ENCODE measurements around the gene RPL13A. TPM values are rescaled to one million over a fixed set of nuclear protein-coding genes. Genes with fewer than 3 reads are reported as not detected.

The RPL13A gene
- total RNA-seq, 1 donor from 2014 or later, result 3,026 TPM

DNA sequence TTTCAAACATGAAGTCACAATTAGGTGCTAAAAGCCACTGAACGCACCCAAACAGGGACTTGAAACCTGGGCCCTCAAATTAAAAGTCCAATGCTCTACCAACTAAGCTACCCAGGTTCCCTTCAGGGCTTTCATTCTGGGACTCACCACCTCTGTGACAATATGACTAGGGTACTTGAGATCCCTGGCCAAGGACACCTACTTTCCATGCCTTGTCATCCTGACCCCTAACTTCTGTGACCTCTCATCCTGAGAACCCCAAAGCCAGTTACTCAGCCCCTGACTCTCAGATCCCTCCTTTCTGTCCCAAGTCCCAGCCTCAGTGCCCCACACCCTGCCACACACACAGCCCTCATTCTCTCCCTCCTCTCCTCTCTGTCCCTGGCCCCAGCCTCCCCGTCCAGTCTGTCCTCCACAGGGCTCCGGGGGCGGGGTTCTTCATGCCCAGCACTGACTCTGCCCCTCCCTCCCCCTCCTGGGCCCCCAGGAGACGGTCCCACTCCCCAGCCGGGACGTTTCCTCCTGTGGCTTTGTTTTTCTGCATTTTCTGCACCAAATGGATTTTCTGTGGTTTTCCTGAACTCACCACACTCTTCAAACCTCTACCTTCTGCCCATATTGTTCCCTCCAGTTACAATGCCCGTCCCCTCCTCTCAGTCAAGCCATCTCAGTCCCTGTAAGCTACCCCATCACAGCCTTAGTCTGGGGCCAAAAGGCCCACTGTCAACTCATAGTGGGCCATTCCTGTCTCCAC is 47.4 kb downstream of the RPL13A start:
- Mint-ChIP-seq H3K27me3 (ENCODE audit: low read depth) (peaks cover 13% of the 10 kb centered on the region), H3K27ac (ENCODE audit: unreplicated experiment) (no peak overlapping the region), H3K36me3 (ENCODE audit: low read depth) (no peaks in the 10 kb centered on the region), H3K4me1 (peaks cover 17% of the 10 kb centered on the region), H3K4me3 (peak overlapping the region; percentile 85), H3K9me3 (no peaks in the 10 kb centered on the region)
- no peak for DNase-seq (ENCODE audit: low read depth, low spot score)
- TF ChIP-seq CTCF (conservative IDR thresholded peaks at IDR 0.05), result no peak

DNA sequence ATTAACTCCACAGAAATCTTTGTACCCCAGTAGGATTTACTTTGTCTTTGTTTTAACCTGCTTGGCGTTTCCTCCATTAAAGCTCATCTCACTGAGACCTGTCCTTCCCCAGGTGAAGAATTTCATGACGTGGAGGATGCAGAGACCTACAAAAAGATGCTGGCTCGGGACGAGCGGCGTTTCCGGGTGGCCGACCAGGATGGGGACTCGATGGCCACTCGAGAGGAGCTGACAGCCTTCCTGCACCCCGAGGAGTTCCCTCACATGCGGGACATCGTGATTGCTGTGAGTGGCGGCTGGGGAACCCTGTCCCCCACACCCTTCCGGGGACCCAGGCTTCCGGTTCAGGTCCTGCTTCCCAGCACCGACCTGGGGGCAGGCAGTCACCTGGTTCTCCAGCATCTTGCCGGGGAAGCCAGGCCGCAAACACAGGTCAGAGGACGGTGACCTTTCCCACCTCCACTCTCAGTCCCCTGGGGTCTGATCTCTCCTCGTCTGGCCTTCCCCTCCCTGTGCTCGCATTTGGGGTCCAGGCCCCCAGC is 49.6 kb downstream of the RPL13A start:
- no peaks in the 10 kb centered on the region for H3K9me3 Mint-ChIP-seq
- H3K27ac Mint-ChIP-seq (ENCODE audit: unreplicated experiment), result no peak overlapping the region
- peak overlapping the region; percentile 59 for H3K4me3 Mint-ChIP-seq

DNA sequence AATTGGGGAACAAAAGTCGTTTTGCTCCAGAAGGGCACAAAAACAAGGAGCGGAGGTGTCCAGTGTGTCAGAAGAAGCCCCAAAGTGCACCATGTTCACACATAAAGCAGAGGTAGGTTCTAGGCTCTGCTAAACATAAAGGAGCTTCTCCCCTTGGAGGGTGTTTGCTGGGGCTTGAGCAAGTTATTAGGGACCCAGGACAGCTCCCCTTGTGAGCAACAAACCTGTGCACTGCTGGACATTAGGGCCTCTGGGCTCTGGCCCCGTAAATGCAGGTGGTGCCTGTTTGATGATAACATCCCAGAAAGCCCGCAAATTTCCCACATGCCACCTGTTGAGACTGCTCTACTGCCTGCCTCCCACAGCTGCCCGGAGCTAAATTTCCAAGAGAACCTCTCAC is 51.2 kb downstream of the RPL13A start:
- Mint-ChIP-seq H3K36me3 (ENCODE audit: low read depth) (no peaks in the 10 kb centered on the region), H3K27ac (ENCODE audit: unreplicated experiment) (no peak overlapping the region), H3K4me3 (no peak overlapping the region), H3K9me3 (no peaks in the 10 kb centered on the region), H3K4me1 (peaks cover 11% of the 10 kb centered on the region), H3K27me3 (ENCODE audit: low read depth) (peaks cover 11% of the 10 kb centered on the region)
- DNase-seq (ENCODE audit: low read depth, low spot score), result no peak
- no peak for TF ChIP-seq CTCF (conservative IDR thresholded peaks at IDR 0.05)

More for the DNA sequence above, 49.6 kb downstream of the RPL13A start:
- TF ChIP-seq CTCF (conservative IDR thresholded peaks at IDR 0.05), result no peak
- Mint-ChIP-seq H3K27me3 (ENCODE audit: low read depth) (peaks cover 11% of the 10 kb centered on the region), H3K36me3 (ENCODE audit: low read depth) (no peaks in the 10 kb centered on the region), H3K4me1 (peaks cover 17% of the 10 kb centered on the region)
- DNase-seq (ENCODE audit: low read depth, low spot score), result no peak

GRCh38 chr19:49539192-49539952 is 52.0 kb downstream of the RPL13A start:
- H3K27me3 Mint-ChIP-seq (ENCODE audit: low read depth), result peaks cover 10% of the 10 kb centered on the region
- DNase-seq (ENCODE audit: low read depth, low spot score), result no peak

More at GRCh38 chr19:49539192-49539952, 52.0 kb downstream of the RPL13A start:
- Mint-ChIP-seq H3K27ac (ENCODE audit: unreplicated experiment) (no peak overlapping the region), H3K9me3 (no peaks in the 10 kb centered on the region), H3K4me1 (peaks cover 10% of the 10 kb centered on the region), H3K4me3 (no peak overlapping the region), H3K36me3 (ENCODE audit: low read depth) (no peaks in the 10 kb centered on the region)
- TF ChIP-seq CTCF (conservative IDR thresholded peaks at IDR 0.05), result no peak

Small RNA genes within 50 kb of the gene (microRNA-seq; reads per million reads assigned to microRNA genes)
- not detected for gene MIR150

Other genes starting within 250 kb of the RPL13A start
- gene SLC6A16, start 162.4 kb upstream of the RPL13A start, total RNA-seq, result 7.4 and 9.4 TPM in 2 replicates
- not detected in 2 replicates for gene CD37, start 152.2 kb upstream of the RPL13A start, total RNA-seq
- gene TEAD2, start 125.2 kb upstream of the RPL13A start, total RNA-seq, result 153 and 164 TPM in 2 replicates
- 1.9 and 2.0 TPM in 2 replicates for gene DKKL1, start 123.7 kb upstream of the RPL13A start, total RNA-seq
- gene KASH5, start 99.4 kb upstream of the RPL13A start, total RNA-seq, result not detected in 2 replicates
- gene PTH2, start 64.2 kb upstream of the RPL13A start, total RNA-seq, result not detected in 2 replicates
- gene GFY, start 62.2 kb upstream of the RPL13A start, total RNA-seq, result not detected in 2 replicates
- gene SLC17A7, start 46.1 kb upstream of the RPL13A start, total RNA-seq, result 0.23 TPM in 1 of 2 replicates, not detected in the other
- gene PIH1D1, start 35.8 kb upstream of the RPL13A start, total RNA-seq, result 104 and 110 TPM in 2 replicates
- 51.9 and 52.7 TPM in 2 replicates for gene ALDH16A1, start 34.4 kb upstream of the RPL13A start, total RNA-seq
- gene FLT3LG, start 13.4 kb upstream of the RPL13A start, total RNA-seq, result 0.89 and 1.0 TPM in 2 replicates
- 2,365 and 2,591 TPM in 2 replicates for gene RPS11, start 8.8 kb downstream of the RPL13A start, total RNA-seq
- 24.9 and 27.5 TPM in 2 replicates for gene FCGRT, start 25.1 kb downstream of the RPL13A start, total RNA-seq
- gene RCN3, start 40.4 kb downstream of the RPL13A start, total RNA-seq, result 7.7 and 8.8 TPM in 2 replicates
- gene NOSIP, start 92.9 kb downstream of the RPL13A start, total RNA-seq, result 70.2 and 74.1 TPM in 2 replicates
- 1.0 and 1.3 TPM in 2 replicates for gene PRRG2, start 93.7 kb downstream of the RPL13A start, total RNA-seq
- gene PRR12, start 103.6 kb downstream of the RPL13A start, total RNA-seq, result 51.7 and 53.7 TPM in 2 replicates
- 1.2 and 2.3 TPM in 2 replicates for gene RRAS, start 152.5 kb downstream of the RPL13A start, total RNA-seq
- gene SCAF1, start 154.6 kb downstream of the RPL13A start, total RNA-seq, result 89.6 and 91.9 TPM in 2 replicates
- gene IRF3, start 178.2 kb downstream of the RPL13A start, total RNA-seq, result 70.0 and 76.0 TPM in 2 replicates
- 92.4 and 99.5 TPM in 2 replicates for gene BCL2L12, start 178.3 kb downstream of the RPL13A start, total RNA-seq
- 454 and 470 TPM in 2 replicates for gene PRMT1, start 189.7 kb downstream of the RPL13A start, total RNA-seq
- gene ADM5, start 202.0 kb downstream of the RPL13A start, total RNA-seq, result 11.8 TPM in 2 replicates
- gene CPT1C, start 203.5 kb downstream of the RPL13A start, total RNA-seq, result 87.7 and 96.1 TPM in 2 replicates

All from neural crest cell (in vitro differentiated cells).